Smooth muscle cell (in vitro differentiated cells): ENCODE data around the gene PRIMPOL. TPM values are rescaled to one million over a fixed set of nuclear protein-coding genes. Genes with fewer than 3 reads are reported as not detected.
"Not testable (repeated sequence)": the region's sequence is repeated elsewhere in the genome, so short reads cannot be mapped to it uniquely, and the experiment has no call there.

Experiments
- DNase-seq: peaks from one replicate; lab custom pipeline; 2025; ENCODE audit not compliant: unreplicated experiment; lab: John Stamatoyannopoulos, UW
- H2AFZ ChIP-seq: fragments of 200-600 bp; sonication (generic); 2 replicates; pipeline ENCODE4 v1.6.0; 2016; ENCODE audit warnings: antibody characterized with exemption, low read depth, mild to moderate bottlenecking
- H3F3A ChIP-seq: fragments of 200-600 bp; sonication (generic); 2 replicates; pipeline ENCODE4 v1.6.0; 2017; ENCODE audit warnings: antibody characterized with exemption, low read depth
- H3K27ac ChIP-seq: fragments of 200-600 bp; sonication (generic); 2 replicates; pipeline ENCODE4 v1.5.1; 2016; ENCODE audit warnings: low read depth, mild to moderate bottlenecking
- H3K27me3 ChIP-seq: fragments of 200-600 bp; sonication (generic); 2 replicates; pipeline ENCODE4 v1.6.1; 2016; ENCODE audit warnings: low read depth, mild to moderate bottlenecking
- H3K36me3 ChIP-seq: fragments of 200-600 bp; sonication (generic); 2 replicates; pipeline ENCODE4 v1.5.1; 2016; ENCODE audit warnings: low read depth
- H3K4me1 ChIP-seq: fragments of 200-600 bp; sonication (generic); 2 replicates; pipeline ENCODE4 v1.5.1; 2016; ENCODE audit warnings: low read depth
- H3K4me2 ChIP-seq: fragments of 200-600 bp; sonication (generic); 2 replicates; pipeline ENCODE4 v1.6.0; 2016; ENCODE audit warnings: mild to moderate bottlenecking
- H3K4me3 ChIP-seq: fragments of 200-600 bp; sonication (generic); 2 replicates; pipeline ENCODE4 v1.5.1; 2016; ENCODE audit warnings: mild to moderate bottlenecking
- H3K79me2 ChIP-seq: fragments of 200-600 bp; sonication (generic); 2 replicates; pipeline ENCODE4 v1.6.0; 2016; ENCODE audit warnings: low read depth, mild to moderate bottlenecking
- H3K9ac ChIP-seq: fragments of 200-600 bp; sonication (generic); 2 replicates; pipeline ENCODE4 v1.6.0; 2016; ENCODE audit warnings: low read depth
- H3K9me3 ChIP-seq: fragments of 200-600 bp; sonication (generic); replicated peaks from 2 replicates; pipeline ENCODE4 v1.5.1; 2016; ENCODE audit warnings: low read depth
- H4K20me1 ChIP-seq: fragments of 200-600 bp; sonication (generic); 2 replicates; pipeline ENCODE4 v1.6.0; 2016; ENCODE audit warnings: low read depth
- CTCF ChIP-seq: fragments of 200-600 bp; sonication (generic); IDR thresholded peaks from 2 replicates; pipeline ENCODE4 v1.5.1; 2017; ENCODE audit warnings: borderline replicate concordance, mild to moderate bottlenecking, antibody characterized with exemption; ENCODE audit not compliant: insufficient read depth, poor library complexity, severe bottlenecking
- WGBS: methylation state at CpG from one replicate; pipeline ENCODE4 v1.1.7; 2016; ENCODE audit warnings: low lambda C conversion rate; 5-methylcytosine and 5-hydroxymethylcytosine counted together
- polyA plus RNA-seq: library from polyadenylated mRNA; unstranded; fragments of >200 nt; fragmentation: Nextera tagmentation; extraction: Ambion mirVana; gene quantifications from 2 replicates; pipeline ENCODE4 v1.2.1, GENCODE V29; 2016
- total RNA-seq: library from RNA; depleted of rRNA; stranded (reverse); fragments of >200 nt; gene quantifications from 2 replicates; pipeline ENCODE4 v1.2.3, GENCODE V29; 2014

PRIMPOL gene
- total and polyA plus RNA-seq, 2 experiments from 2014 or later, result 7.5 to 15.4 TPM

GRCh38 chr4:184624972-184625554 lies 24.5 kb upstream of the PRIMPOL start:
- H3K27me3 ChIP-seq, result no peaks in the 10 kb centered on the region
- H3K4me1 ChIP-seq, result no peaks in the 10 kb centered on the region
- H3K79me2 ChIP-seq, result no peaks in the 10 kb centered on the region
- H3K27ac ChIP-seq, result no peak overlapping the region
- no peaks in the 10 kb centered on the region for H3F3A ChIP-seq
- peak overlapping the region; percentile 7 for H3K4me3 ChIP-seq
- DNase-seq, result no peak
- H3K36me3 ChIP-seq, result peaks cover 14% of the 10 kb centered on the region
- WGBS, result 91% methylated on average over 7 of the region's 7 CpGs
- no peaks in the 10 kb centered on the region for H3K9me3 ChIP-seq
- H4K20me1 ChIP-seq, result no peaks in the 10 kb centered on the region
- H2AFZ ChIP-seq, result no peak overlapping the region
- H3K4me2 ChIP-seq, result no peak overlapping the region
- TF ChIP-seq CTCF, result no peak
- no peak overlapping the region for H3K9ac ChIP-seq

- not testable (repeated sequence) for H3K9me3 ChIP-seq, H3K4me2 ChIP-seq, H2AFZ ChIP-seq, H3K79me2 ChIP-seq, H3K9ac ChIP-seq, H3K4me3 ChIP-seq, H3K27ac ChIP-seq, DNase-seq, H3K27me3 ChIP-seq, H3K4me1 ChIP-seq, H3F3A ChIP-seq, H4K20me1 ChIP-seq
- WGBS, result 70% methylated on average over 11 of the region's 11 CpGs
- H3K36me3 ChIP-seq, result peaks cover 17% of the 10 kb centered on the region
Measured at GRCh38 chr4:184625783-184626596, 23.5 kb upstream of the PRIMPOL start.

GRCh38 chr4:184628103-184628502 lies 21.4 kb upstream of the PRIMPOL start:
- H3K27ac ChIP-seq, result no peak overlapping the region
- 81% methylated on average over 4 of the region's 4 CpGs for WGBS

GRCh38 chr4:184632842-184633241 lies 16.7 kb upstream of the PRIMPOL start:
- Histone ChIP-seq H3K9ac (no peak overlapping the region), H3K4me3 (no peak overlapping the region), H3K27ac (no peak overlapping the region), H3K79me2 (no peaks in the 10 kb centered on the region), H3F3A (no peaks in the 10 kb centered on the region), H3K36me3 (peaks cover 17% of the 10 kb centered on the region), H3K4me1 (no peaks in the 10 kb centered on the region), H3K9me3 (no peaks in the 10 kb centered on the region), H4K20me1 (peaks cover 4% of the 10 kb centered on the region), H2AFZ (no peak overlapping the region), H3K4me2 (no peak overlapping the region), H3K27me3 (no peaks in the 10 kb centered on the region)
- DNase-seq, result no peak
- TF ChIP-seq CTCF, result no peak
- WGBS, result 100% methylated on average over 1 of the region's 1 CpG

More at GRCh38 chr4:184628103-184628502, 21.4 kb upstream of the PRIMPOL start:
- Histone ChIP-seq H3K36me3 (peaks cover 17% of the 10 kb centered on the region), H3K79me2 (no peaks in the 10 kb centered on the region), H3K4me2 (no peak overlapping the region), H3F3A (no peaks in the 10 kb centered on the region), H4K20me1 (no peaks in the 10 kb centered on the region), H2AFZ (no peak overlapping the region), H3K9ac (no peak overlapping the region), H3K4me1 (no peaks in the 10 kb centered on the region), H3K4me3 (no peak overlapping the region), H3K27me3 (no peaks in the 10 kb centered on the region), H3K9me3 (no peaks in the 10 kb centered on the region)
- no peak for TF ChIP-seq CTCF
- DNase-seq, result no peak
